ACC112 (cell line): ENCODE data around the gene PRKG2.

Experiments used
- H2AFZ ChIP-seq: fragments of 200-600 bp; sonication (generic); one replicate; pipeline ENCODE4 v1.6.0; 2017; ENCODE audit warnings: antibody characterized with exemption, low read length; ENCODE audit not compliant: unreplicated experiment
- H3K27ac ChIP-seq: fragments of 200-600 bp; sonication (generic); 2 replicates; pipeline ENCODE4 v1.5.1; 2014; ENCODE audit warnings: low read depth, mild to moderate bottlenecking, antibody characterized with exemption, low read length, moderate library complexity
- H3K27me3 ChIP-seq: fragments of 200-600 bp; sonication (generic); 2 replicates; pipeline ENCODE4 v1.6.1; 2014; ENCODE audit warnings: mild to moderate bottlenecking, antibody characterized with exemption, low read length, moderate library complexity, mixed read lengths; ENCODE audit not compliant: insufficient read depth
- H3K36me3 ChIP-seq: fragments of 200-600 bp; sonication (generic); 2 replicates; pipeline ENCODE4 v1.6.1; 2016; ENCODE audit warnings: mild to moderate bottlenecking, antibody characterized with exemption, low read length, moderate library complexity, mixed read lengths; ENCODE audit not compliant: insufficient read depth
- H3K4me1 ChIP-seq: fragments of 200-600 bp; sonication (generic); one replicate; pipeline ENCODE4 v1.6.1; 2016; ENCODE audit warnings: low read length, mixed read lengths; ENCODE audit not compliant: insufficient read depth, unreplicated experiment, control insufficient read depth
- H3K4me3 ChIP-seq: fragments of 200-600 bp; sonication (generic); 2 replicates; pipeline ENCODE4 v1.5.1; 2014; ENCODE audit warnings: mild to moderate bottlenecking, low read depth, low read length
- H3K79me2 ChIP-seq: fragments of 200-600 bp; sonication (generic); one replicate; pipeline ENCODE4 v1.6.0; 2016; ENCODE audit warnings: low read length; ENCODE audit not compliant: control insufficient read depth, unreplicated experiment, insufficient read depth

The PRKG2 gene

DNA sequence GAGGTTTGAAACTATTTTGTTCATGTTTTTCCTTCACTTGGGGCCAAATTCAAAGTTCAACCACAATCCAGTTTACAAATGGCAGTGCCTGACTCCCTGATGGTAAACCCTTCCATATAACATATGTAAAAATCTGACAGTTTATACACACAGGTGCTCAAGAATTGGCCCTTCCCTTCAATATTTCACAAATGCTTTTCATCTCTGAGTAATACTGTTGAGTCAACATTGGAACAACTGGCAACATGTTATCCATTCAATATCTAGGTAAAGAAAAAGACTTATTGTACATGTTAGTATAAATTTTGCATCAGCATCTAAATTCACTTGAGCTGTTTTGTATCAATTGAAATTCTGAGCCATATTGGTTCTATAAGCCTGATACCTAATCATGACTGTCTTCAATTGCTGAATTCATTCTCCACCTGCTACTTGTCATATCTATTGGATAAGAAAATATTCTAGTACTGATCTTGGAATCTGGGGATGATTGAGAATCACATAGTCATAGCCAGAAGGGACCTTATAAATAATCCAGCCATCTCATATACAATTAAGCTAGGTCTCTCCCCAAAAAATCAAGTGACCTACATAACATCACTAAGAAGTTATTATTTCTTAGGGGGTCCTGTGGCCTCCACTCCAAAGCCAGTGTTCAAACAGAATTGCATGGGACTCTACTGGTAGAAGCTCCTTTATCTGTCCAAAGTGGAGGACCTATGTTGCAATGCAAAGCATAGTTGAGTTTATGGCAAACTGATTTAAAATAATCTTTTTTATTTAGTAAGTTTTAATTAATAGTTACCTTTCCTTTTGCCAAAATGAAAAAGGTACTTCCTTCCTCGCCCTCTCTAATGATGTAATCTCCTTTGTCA is 61.9 kb downstream of the PRKG2 start:
- H3K79me2 ChIP-seq, result no peaks in the 10 kb centered on the region
- no peak overlapping the region for H3K4me3 ChIP-seq
- H3K27me3 ChIP-seq, result no peaks in the 10 kb centered on the region
- H3K36me3 ChIP-seq, result no peaks in the 10 kb centered on the region
- no peaks in the 10 kb centered on the region for H3K4me1 ChIP-seq
- H2AFZ ChIP-seq, result no peak overlapping the region
- no peak overlapping the region for H3K27ac ChIP-seq

DNA sequence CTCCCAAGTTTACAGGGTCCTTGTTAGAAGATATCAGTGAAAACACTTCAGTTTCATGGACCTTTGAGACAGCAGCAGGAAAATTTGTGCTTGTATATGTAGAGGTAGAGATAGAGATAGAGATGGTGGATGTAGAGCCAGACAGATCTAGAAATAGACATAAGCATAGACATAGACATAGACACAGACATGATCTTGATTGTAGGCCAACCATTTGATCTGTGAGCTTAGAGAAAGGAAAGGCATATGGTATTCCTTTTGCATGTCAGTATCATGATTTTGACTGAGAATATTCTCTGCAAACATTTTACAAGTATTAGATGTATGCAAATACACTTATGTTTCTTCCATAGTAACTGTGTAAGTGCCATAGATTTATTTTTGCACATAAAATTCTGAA is 65.0 kb downstream of the PRKG2 start:
- no peaks in the 10 kb centered on the region for H3K79me2 ChIP-seq
- no peaks in the 10 kb centered on the region for H3K36me3 ChIP-seq
- H2AFZ ChIP-seq, result no peak overlapping the region
- no peak overlapping the region for H3K27ac ChIP-seq
- no peaks in the 10 kb centered on the region for H3K4me1 ChIP-seq
- no peak overlapping the region for H3K4me3 ChIP-seq
- no peaks in the 10 kb centered on the region for H3K27me3 ChIP-seq

DNA sequence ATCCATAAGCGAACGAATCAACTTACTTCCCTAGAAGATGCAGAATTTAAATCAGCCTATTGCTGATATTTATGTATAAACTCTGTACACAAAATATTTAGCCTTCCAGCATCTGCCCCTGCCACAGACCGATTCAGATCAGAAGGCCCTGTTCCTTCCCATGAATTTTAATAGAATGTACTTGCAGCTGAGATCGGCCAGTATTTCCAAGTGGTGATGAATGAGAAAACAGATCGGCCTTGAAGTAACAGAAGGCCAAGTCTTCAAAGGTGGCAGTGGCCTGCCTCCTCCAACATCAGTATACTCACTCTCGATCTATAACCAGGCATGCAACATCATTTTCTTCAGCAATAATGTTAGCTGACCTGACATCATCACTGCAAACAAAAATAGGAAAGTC is 66.4 kb downstream of the PRKG2 start:
- no peaks in the 10 kb centered on the region for H3K27me3 ChIP-seq
- no peak overlapping the region for H3K27ac ChIP-seq
- no peaks in the 10 kb centered on the region for H3K4me1 ChIP-seq
- H3K79me2 ChIP-seq, result no peaks in the 10 kb centered on the region
- H3K36me3 ChIP-seq, result no peaks in the 10 kb centered on the region
- H2AFZ ChIP-seq, result no peak overlapping the region
- H3K4me3 ChIP-seq, result no peak overlapping the region

DNA sequence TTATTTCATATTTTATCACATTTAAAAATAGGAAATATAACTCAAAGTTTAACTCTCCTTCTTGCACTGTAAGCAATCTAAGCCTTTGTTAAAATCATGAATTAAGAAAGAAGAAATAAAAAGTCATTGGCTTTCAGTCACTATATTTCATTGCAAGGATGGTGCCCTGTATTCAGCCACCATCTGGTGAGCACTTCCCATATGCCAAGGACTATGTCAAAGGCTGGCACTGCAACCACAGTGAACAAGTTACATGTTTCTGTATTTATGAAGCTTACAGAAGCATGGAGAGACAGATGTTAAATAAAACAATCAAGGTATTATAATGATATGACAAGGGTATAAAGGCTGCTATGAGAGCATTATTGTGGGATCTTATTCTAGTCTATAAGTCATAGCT is 68.6 kb downstream of the PRKG2 start:
- Histone ChIP-seq H3K27me3 (no peaks in the 10 kb centered on the region), H3K79me2 (no peaks in the 10 kb centered on the region), H2AFZ (no peak overlapping the region), H3K4me1 (peaks cover 12% of the 10 kb centered on the region), H3K4me3 (no peak overlapping the region), H3K36me3 (no peaks in the 10 kb centered on the region), H3K27ac (no peak overlapping the region)

DNA sequence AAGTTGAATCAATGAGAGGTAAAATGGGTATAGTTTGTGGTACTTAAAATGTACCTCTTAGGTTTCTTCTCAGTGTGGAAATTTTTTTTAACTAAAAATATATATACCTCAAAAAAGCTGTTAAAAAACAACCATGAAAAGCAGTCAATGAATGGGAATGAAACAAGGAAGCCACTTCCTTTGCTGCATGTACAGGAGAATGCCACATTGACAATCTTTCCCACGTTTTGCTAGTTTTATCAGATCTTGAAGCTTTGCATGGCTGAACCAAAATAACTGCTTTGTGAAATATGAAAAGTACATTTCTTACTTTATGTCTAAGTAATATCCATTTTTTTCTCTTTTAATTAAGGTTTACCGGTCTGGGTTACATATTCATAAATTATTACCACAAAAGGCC is 71.8 kb downstream of the PRKG2 start:
- Histone ChIP-seq H2AFZ (no peak overlapping the region), H3K27ac (no peak overlapping the region), H3K4me3 (no peak overlapping the region), H3K36me3 (no peaks in the 10 kb centered on the region), H3K79me2 (no peaks in the 10 kb centered on the region), H3K4me1 (peaks cover 12% of the 10 kb centered on the region), H3K27me3 (no peaks in the 10 kb centered on the region)

DNA sequence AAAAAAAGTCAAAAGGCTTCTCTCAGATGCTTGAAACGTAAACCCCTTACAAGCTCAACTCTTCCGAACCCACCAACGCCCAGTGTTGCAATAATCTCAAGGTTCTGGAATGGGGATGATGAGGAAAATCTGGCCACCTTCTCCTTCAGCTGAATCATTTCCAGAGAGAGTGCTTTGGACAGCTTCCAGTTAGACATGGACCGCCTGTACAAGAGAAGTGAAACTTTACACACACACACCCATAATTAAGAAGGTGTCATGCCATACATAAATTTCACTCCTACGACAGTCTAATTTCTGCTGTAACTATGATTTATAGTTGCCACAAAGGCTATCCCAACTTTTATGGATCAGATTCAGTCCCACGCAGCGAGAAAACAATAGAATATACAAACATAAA is 72.3 kb downstream of the PRKG2 start:
- Histone ChIP-seq H3K36me3 (no peaks in the 10 kb centered on the region), H3K4me3 (no peak overlapping the region), H3K79me2 (no peaks in the 10 kb centered on the region), H3K4me1 (peaks cover 14% of the 10 kb centered on the region), H3K27ac (no peak overlapping the region), H3K27me3 (no peaks in the 10 kb centered on the region), H2AFZ (no peak overlapping the region)

DNA sequence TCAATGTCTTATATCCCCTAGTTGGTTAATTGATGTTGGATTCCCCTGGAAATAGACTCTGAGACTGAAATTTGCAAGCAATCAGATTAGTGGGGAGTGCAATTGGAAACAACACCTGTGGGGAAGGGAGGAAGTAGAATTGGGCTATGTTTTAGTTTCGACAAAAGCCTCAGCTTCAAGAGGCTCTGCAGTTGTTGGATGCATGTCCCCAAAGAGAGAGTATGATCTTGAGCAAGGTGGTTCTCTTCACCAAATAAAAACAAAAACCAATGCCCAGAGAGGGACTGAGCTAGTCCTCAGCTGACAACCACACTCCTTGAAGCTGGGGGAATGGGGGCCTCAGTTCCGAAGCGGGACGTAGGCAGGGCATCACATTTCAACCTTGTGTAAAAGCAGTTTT is 77.1 kb downstream of the PRKG2 start:
- Histone ChIP-seq H3K27ac (0 out of 2 replicates have a peak overlapping the region, but pooled peaks have one; percentile 98), H3K27me3 (no peaks in the 10 kb centered on the region), H3K4me3 (no peak overlapping the region), H3K79me2 (no peaks in the 10 kb centered on the region), H2AFZ (no peak overlapping the region), H3K4me1 (peaks cover 46% of the 10 kb centered on the region), H3K36me3 (no peaks in the 10 kb centered on the region)

DNA sequence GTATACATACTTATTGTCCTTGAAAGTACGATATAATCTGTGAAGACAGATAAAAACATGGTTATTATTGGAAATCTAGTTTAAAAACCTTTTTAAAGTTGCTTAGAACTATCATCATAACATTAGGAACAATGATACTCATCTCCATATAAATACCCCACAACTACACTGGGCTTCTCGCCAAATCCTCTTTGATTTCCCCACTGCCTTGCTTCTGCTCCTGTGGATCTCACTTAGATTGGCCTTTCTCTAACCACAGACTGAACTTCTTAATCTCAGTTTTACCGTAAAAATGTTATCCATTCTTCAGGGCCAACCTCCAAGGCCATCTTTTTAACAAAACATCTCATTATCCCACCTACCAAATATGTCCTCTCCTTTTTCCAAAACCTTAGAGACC is 77.6 kb downstream of the PRKG2 start:
- H3K4me3 ChIP-seq, result no peak overlapping the region
- no peaks in the 10 kb centered on the region for H3K79me2 ChIP-seq
- no peak overlapping the region for H2AFZ ChIP-seq
- no peaks in the 10 kb centered on the region for H3K36me3 ChIP-seq
- peak overlapping the region; percentile 98 for H3K27ac ChIP-seq
- no peaks in the 10 kb centered on the region for H3K27me3 ChIP-seq
- peaks cover 41% of the 10 kb centered on the region for H3K4me1 ChIP-seq

DNA sequence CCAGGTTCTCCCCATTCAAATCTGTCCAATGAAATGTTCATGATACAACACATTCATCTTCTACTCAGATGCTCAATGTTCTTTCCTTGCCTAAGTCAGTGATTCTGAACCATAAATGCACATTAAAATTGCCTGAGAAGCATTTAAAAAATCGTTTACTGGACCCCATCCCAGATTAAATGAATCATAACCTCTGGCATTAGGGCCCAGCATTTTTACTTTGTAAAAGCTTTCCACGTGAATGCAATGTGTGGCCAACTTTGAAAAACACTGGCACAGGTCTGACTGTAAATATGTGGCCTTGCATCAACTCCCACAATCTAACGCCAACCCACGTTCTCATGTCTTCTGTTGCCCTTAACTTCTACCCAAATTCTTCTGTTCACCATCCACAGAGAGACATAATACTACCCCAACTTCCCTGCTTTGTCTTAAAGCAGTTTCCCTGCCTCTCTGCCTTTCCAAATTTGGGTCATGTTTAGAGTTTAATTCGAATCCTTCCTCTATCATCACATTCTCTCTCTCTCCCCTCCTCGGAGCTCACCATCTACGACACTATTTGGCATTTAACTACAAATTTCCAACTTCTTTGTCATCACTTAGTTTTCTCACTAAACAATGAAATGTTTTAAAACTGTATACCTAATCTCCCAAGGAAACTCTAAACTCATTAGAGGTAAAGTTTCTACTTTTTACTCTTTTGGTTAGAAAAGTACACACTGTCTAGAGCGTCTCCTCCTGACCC is 78.7 kb downstream of the PRKG2 start:
- Histone ChIP-seq H3K27me3 (no peaks in the 10 kb centered on the region), H3K4me1 (peaks cover 36% of the 10 kb centered on the region), H2AFZ (peak overlapping the region; percentile 94), H3K4me3 (peak overlapping the region; percentile 44), H3K27ac (peak overlapping the region; percentile 98), H3K79me2 (no peaks in the 10 kb centered on the region), H3K36me3 (peaks cover 5% of the 10 kb centered on the region; the same call in 1 of the 2 replicates)

DNA sequence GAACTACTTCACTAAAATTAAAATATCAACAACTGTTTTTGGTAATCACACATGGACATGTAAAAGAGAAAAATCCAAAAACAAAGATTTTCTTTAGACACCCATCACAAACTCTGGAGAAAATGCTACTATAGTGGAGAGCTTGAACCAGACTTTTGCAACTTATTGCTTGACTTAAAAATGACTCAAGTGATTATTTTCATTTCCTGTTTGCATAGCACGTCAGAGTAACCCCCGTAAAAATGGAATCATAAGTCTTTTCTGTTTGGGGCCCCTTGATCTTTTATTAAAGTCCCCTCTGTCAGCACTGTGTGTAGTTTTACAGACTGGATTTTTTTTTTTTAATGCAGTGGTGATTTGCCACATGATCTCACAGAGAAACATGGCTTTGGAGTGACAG is 79.5 kb downstream of the PRKG2 start:
- peaks cover 5% of the 10 kb centered on the region; the same call in 1 of the 2 replicates for H3K36me3 ChIP-seq
- peaks cover 36% of the 10 kb centered on the region for H3K4me1 ChIP-seq
- H3K4me3 ChIP-seq, result peak overlapping the region; percentile 17
- no peaks in the 10 kb centered on the region for H3K79me2 ChIP-seq
- no peaks in the 10 kb centered on the region for H3K27me3 ChIP-seq
- peak overlapping the region; percentile 94 for H2AFZ ChIP-seq
- peak overlapping the region; percentile 98 for H3K27ac ChIP-seq

DNA sequence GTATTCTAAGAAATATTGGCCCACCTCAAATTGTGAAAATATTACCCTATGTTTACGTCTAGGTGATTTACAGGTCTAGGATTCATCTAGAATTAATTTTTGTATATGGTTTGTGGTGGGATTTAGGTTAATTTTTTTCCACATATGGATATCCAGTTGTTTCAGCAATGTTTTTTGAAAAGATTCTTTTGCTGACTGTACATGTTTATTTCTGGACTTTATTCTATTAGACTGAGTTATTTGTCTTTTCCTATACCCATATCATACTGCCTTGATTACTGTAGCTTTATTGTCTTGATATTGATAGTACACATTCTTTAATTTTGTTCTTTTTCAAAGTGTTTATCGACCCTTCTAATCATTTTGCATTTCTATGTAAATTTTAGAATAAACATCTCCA is 83.5 kb downstream of the PRKG2 start:
- Histone ChIP-seq H2AFZ (no peak overlapping the region), H3K79me2 (no peaks in the 10 kb centered on the region), H3K27me3 (no peaks in the 10 kb centered on the region), H3K27ac (no peak overlapping the region), H3K36me3 (peaks cover 5% of the 10 kb centered on the region; the same call in 1 of the 2 replicates), H3K4me3 (no peak overlapping the region), H3K4me1 (peaks cover 22% of the 10 kb centered on the region)
